Tibial artery (tissue), 4 donors: Measurements from ENCODE around the gene VSX2.

Experiments used
- DNase-seq, 2 donors: peaks; one replicate each; pipeline ENCODE4 v3.0.0-alpha.2; 2019
- H3K27ac ChIP-seq, 2 donors: fragments of 200-600 bp; sonication (generic) in 1 of 2; 1 replicate in 1 of 2; 2 replicates in 1 of 2; pipeline ENCODE4 v1.5.1; 2018 to 2019; ENCODE audit warnings: mild to moderate bottlenecking in 1 of 2
- H3K27me3 ChIP-seq, 2 donors: fragments of 200-600 bp; sonication (generic) in 1 of 2; one replicate each; pipeline versions ENCODE4 v1.5.1 to v1.6.0; 2016 to 2019
- H3K36me3 ChIP-seq, 3 donors: fragments of 200-600 bp; sonication (generic) in 2 of 3; one replicate each; pipeline ENCODE4 v1.5.1; 2016 to 2019; ENCODE audit warnings: mild to moderate bottlenecking in 2 of 3
- H3K4me1 ChIP-seq, 4 donors: fragments of 200-600 bp; sonication (generic) in 2 of 4; 1 replicate in 3 of 4; 2 replicates in 1 of 4; pipeline ENCODE4 v1.5.1; 2016 to 2019
- H3K4me3 ChIP-seq, 2 donors: fragments of 200-600 bp; sonication (generic) in 1 of 2; 1 replicate in 1 of 2; 2 replicates in 1 of 2; pipeline ENCODE4 v1.5.1; 2018 to 2019; ENCODE audit warnings: mild to moderate bottlenecking in 2 of 2
- H3K9me3 ChIP-seq, 3 donors: fragments of 200-600 bp; sonication (generic) in 1 of 3; one replicate each; pipeline ENCODE4 v1.5.1; 2016 to 2019
- intact Hi-C: fragments of 100-400 bp; cut with DNase I; formaldehyde crosslinking; loops from one replicate; pipeline ENCODE4 v1.15.0; 2023; ENCODE audit warnings: low total_unique reads
- TF ChIP-seq, protein P1 (sequence below), 2 experiments: fragments of 200-600 bp in 1 of 2; fragments of 450-650 bp in 1 of 2; IDR thresholded peaks; one replicate each; pipeline ENCODE4 v1.5.1; 2017 to 2019; ENCODE audit warnings: antibody characterized with exemption in 2 of 2, mild to moderate bottlenecking in 1 of 2, moderate library complexity in 1 of 2

VSX2 gene

DNA sequence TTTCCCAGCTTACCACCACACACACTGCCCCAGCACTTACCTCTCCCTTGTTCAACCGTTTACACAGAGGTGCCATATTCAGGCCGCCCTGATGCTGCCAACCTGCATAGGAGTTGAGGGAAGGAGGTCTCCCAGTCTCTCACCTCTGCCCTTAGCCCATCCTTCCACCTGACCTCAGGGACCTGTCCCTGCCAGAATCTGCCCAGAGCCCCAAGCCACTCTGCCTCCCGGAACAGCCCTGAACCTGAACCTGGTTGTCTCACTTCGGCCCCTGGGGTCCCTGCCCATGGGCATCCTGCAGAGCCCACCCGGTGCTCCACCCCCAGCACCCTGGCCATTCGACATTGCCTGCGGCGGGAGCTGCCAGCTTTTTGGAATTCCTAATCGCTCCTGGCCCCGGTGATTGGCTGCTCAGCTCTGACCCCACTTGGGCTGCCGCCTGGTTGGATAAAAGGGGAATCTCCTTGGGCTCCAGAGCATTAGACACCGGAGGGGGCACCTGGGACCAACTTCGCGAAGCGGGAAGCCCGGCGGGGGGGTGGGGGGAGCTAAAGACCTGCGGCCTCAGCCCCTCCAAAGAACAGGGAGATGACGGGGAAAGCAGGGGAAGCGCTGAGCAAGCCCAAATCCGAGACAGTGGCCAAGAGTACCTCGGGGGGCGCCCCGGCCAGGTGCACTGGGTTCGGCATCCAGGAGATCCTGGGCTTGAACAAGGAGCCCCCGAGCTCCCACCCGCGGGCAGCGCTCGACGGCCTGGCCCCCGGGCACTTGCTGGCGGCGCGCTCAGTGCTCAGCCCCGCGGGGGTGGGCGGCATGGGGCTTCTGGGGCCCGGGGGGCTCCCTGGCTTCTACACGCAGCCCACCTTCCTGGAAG, at the start of gene VSX2:
Gene VSX2 (plus strand): TSS at position 476 of the 874 bp plus-strand sequence. CDS start 113 bp downstream, at position 589.
- intact Hi-C loops: no loop called here
- TF ChIP-seq, protein P1, sequence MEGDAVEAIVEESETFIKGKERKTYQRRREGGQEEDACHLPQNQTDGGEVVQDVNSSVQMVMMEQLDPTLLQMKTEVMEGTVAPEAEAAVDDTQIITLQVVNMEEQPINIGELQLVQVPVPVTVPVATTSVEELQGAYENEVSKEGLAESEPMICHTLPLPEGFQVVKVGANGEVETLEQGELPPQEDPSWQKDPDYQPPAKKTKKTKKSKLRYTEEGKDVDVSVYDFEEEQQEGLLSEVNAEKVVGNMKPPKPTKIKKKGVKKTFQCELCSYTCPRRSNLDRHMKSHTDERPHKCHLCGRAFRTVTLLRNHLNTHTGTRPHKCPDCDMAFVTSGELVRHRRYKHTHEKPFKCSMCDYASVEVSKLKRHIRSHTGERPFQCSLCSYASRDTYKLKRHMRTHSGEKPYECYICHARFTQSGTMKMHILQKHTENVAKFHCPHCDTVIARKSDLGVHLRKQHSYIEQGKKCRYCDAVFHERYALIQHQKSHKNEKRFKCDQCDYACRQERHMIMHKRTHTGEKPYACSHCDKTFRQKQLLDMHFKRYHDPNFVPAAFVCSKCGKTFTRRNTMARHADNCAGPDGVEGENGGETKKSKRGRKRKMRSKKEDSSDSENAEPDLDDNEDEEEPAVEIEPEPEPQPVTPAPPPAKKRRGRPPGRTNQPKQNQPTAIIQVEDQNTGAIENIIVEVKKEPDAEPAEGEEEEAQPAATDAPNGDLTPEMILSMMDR (IDR thresholded peaks at IDR 0.05): no peak
- Histone ChIP-seq H3K36me3 (no peaks in the 10 kb centered on the region), H3K9me3 (no peaks in the 10 kb centered on the region), H3K27me3 (peaks cover 7 to 76% of the 10 kb centered on the region in 2 donors), H3K27ac (no peak within 1 kb of the TSS), H3K4me3 (peak within 1 kb of the TSS; percentile 8 to 44), H3K4me1 (peaks cover 0 to 31% (median 27%) of the 10 kb centered on the region in 4 donors)
- DNase-seq: no peak

DNA sequence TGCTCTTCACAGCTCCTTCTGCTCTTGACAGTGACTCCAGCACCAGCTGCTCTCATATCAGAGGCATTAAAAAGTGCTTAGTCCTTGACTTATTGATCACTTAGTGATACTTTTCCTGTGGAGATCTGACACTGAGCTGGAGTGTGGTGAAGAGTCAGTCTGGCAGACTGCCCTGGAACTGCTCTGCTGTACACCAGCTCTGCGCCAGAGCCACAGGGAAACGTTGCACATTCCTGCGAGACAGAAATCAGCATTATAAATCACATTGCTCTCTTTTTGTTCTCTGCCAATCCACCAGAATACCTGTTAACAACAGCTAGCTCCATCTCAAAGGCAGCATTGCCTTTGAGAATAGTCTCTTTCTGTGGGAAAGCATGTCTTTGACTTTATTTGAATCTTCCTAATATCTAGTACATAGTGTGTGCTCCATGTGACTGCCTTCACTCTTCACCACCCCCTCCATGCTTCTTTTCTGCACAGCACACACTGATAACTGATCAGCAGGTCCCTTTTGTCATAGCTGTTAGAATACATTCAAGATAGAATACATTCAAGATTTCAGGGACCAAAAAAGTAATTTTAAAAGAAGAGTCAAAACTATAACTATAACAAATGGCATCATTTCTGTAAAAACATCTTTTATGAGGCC, 48.2 kb upstream of the VSX2 start:
- H3K36me3 ChIP-seq: peaks cover 0 to 4% (median 0%) of the 10 kb centered on the region in 3 donors
- TF ChIP-seq, protein P1 (IDR thresholded peaks at IDR 0.05): no peak
- intact Hi-C loops: no loop called here
- no peak overlapping the region for H3K27ac ChIP-seq
- no peaks in the 10 kb centered on the region for H3K9me3 ChIP-seq
- DNase-seq: no peak
- no peak overlapping the region for H3K4me3 ChIP-seq
- no peaks in the 10 kb centered on the region for H3K4me1 ChIP-seq
- no peaks in the 10 kb centered on the region for H3K27me3 ChIP-seq

DNA sequence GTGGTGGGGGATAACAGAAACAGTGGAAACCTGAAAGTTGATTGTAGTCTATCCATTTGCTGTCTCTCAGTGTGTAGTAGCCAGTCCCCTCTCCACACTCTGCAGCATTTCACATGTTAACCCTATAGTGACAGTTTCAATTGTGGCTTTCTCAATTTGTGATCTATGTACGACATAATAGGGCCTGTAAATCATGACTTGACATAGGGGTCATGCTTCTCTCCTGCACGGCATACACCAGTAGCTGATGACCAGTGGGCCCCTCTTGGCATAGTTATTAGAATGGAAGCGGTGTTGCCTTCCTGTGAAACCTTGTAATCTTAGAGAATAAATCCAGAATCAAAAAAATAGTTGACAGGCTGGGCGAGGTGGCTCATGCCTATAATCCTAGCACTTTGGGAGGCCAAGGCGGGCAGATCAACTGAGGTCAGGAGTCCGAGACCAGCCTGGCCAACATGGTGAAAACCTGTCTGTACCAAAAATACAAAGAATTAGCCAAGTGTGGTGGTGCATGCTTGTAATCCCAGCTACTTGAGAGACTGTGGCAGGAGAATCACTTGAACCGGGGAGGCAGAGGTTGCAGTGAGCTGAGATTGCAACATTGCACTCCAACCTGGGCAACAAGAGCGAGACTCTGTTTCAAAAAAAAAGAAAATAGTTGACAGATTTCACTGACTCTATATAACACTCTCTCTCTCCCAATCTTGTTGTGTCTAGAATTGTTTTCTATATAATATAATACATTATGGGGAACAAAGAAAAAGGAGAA, 44.6 kb upstream of the VSX2 start:
- Histone ChIP-seq H3K27me3 (no peaks in the 10 kb centered on the region), H3K9me3 (no peaks in the 10 kb centered on the region), H3K4me3 (no peak overlapping the region), H3K4me1 (no peaks in the 10 kb centered on the region), H3K36me3 (peaks cover 6 to 15% (median 10%) of the 10 kb centered on the region in 3 donors), H3K27ac (no peak overlapping the region)
- TF ChIP-seq, protein P1 (IDR thresholded peaks at IDR 0.05): no peak
- DNase-seq: no peak
- intact Hi-C loops: no loop called here

DNA sequence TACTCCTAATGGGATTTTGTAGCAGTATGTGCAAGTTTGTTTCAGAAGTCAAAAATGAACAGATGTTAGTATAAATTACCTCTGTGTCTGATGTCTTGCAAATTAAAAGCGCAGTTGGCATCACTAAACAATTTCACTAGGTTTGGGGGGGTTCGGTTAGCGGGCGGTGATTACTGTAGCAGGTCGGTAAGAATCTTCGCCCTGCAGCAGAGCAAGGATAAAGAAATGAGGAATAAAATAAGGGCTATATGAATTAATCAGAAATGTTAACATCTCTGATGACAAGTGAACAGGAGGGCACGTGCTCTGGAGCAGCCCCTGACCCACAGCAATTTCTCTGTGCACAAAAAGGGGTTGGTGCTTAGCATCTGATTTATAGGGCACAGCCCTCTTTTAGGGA, 43.6 kb upstream of the VSX2 start:
- intact Hi-C loops: no loop called here
- TF ChIP-seq, protein P1 (IDR thresholded peaks at IDR 0.05): no peak
- DNase-seq: no peak
- peaks cover 6 to 19% (median 16%) of the 10 kb centered on the region in 3 donors for H3K36me3 ChIP-seq
- no peak overlapping the region for H3K27ac ChIP-seq
- no peaks in the 10 kb centered on the region for H3K4me1 ChIP-seq
- H3K27me3 ChIP-seq: no peaks in the 10 kb centered on the region
- no peaks in the 10 kb centered on the region for H3K9me3 ChIP-seq
- H3K4me3 ChIP-seq: no peak overlapping the region

DNA sequence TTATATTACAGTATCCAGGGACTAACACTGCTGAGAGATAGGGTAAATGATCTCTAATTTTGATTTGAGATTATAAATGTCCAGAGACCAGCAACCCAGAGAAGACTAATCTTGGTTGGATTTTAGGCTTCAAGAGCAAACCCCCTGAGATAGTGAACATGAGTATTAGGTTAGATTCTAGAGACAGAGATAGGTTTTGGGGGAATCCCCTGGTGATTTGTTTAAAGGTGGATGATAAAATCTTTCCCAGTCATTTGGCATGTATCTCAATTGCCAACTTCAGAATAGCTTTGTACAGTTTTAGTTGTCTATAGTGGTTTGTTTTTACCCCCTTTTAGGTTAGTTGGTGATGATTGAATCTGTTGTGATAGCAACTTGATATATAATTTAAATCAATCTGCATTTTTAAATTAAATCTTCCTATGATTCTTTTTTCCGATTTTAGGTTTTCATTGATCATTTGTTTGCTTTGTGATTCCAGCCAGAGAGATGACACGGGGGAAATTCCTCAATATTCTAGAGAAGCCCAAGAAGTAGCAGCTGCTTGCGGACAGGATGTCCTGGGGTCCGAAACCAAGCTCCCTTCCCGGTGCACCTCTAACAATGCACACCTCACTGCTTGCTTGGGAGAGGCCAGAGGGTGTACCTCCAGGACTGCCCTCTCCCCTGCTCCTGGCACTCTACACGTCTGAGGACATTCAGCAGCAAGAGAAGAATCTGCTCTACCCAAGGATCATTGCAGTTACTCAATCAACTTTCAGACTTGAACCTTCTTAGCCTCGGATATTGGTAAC, 40.6 kb upstream of the VSX2 start:
- Histone ChIP-seq H3K27me3 (no peaks in the 10 kb centered on the region), H3K36me3 (peaks cover 11 to 33% (median 28%) of the 10 kb centered on the region in 3 donors), H3K9me3 (no peaks in the 10 kb centered on the region), H3K4me3 (no peak overlapping the region), H3K27ac (no peak overlapping the region), H3K4me1 (no peaks in the 10 kb centered on the region)
- DNase-seq: no peak
- intact Hi-C loops: no loop called here
- TF ChIP-seq, protein P1 (IDR thresholded peaks at IDR 0.05): no peak
